ENCODE measurements around the gene ACLY. TPM values are rescaled to one million over a fixed set of nuclear protein-coding genes. Genes with fewer than 3 reads are reported as not detected.

Gene ACLY
- 10 to 100 TPM; 16.6 to 95.9 (median 33.6) TPM for total RNA-seq
- long read RNA-seq, partial matches to known transcripts: 2 of 4 reads
- long read RNA-seq, other reads (novel, unspliced or antisense): 2 of 4 reads

DNA sequence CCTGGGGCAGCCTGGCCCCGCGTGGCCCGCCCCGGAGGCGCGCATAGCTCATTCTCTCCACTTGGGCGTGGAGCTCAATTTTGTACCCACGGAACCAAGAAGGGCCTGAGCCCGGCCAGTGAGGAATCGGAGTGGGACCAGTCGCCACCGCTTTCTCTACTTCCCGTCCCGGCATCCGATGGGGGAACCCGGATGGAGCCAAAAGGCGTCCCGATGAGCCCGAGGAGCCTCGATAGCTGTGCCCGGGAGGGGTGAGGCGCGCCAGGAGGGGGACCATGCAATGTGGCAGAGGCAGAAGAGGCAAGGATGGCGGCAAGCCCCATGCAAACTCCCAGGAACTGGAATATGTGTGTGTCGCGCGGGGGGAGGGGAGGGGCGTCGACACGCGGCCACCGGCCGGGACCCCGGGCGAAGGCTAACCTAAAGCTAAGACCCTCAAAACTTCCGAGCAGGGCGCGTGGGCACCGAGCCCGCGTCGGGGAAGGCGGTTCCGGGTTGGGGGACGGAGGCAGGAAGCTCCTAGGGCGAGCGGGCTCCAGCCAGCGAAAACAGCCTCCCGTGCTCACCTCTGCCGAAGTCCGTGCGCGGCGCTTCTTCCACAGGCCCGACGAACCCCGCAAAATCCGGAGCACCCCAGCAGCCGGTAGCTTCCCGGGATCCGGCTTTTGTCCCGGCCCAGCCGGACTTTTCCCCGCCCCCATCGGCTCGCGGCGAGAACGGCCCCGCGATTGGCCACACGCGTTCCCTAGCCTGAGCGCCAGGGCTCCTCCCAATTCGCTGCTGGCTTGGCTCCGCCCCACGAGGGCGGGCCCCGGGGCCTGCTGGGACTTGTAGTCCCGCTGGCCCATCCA lies at the start of gene ACLY:
Gene ACLY, minus strand, starts transcription at position 638 of the 851 bp plus-strand sequence. CDS start 5,078 bp downstream, outside the sequence.
- Histone ChIP-seq H3K4me1 (peaks cover 0 to 37% (median 16%) of the 10 kb centered on the region in 4 donors), H3K27me3 (no peaks in the 10 kb centered on the region), H3K4me3 (peak within 1 kb of the TSS; percentile 84 to 98 (median 94)), H3K9me3 (no peaks in the 10 kb centered on the region), H3K36me3 (peaks cover 0 to 1% (median 0%) of the 10 kb centered on the region in 4 donors), H3K27ac (peak within 1 kb of the TSS; percentile 68 to 87 (median 86))
- WGBS (ENCODE audit: insufficient coverage, low coverage, low lambda C conversion rate, missing lambda C conversion rate): 2% methylated on average over 19 of the region's 80 CpGs
- intact Hi-C loops (cut with DNase I): no loop called here
- ATAC-seq (peak; percentile 87 to 95 (median 90)), DNase-seq (peak; percentile 98)
- TF ChIP-seq, protein P1, sequence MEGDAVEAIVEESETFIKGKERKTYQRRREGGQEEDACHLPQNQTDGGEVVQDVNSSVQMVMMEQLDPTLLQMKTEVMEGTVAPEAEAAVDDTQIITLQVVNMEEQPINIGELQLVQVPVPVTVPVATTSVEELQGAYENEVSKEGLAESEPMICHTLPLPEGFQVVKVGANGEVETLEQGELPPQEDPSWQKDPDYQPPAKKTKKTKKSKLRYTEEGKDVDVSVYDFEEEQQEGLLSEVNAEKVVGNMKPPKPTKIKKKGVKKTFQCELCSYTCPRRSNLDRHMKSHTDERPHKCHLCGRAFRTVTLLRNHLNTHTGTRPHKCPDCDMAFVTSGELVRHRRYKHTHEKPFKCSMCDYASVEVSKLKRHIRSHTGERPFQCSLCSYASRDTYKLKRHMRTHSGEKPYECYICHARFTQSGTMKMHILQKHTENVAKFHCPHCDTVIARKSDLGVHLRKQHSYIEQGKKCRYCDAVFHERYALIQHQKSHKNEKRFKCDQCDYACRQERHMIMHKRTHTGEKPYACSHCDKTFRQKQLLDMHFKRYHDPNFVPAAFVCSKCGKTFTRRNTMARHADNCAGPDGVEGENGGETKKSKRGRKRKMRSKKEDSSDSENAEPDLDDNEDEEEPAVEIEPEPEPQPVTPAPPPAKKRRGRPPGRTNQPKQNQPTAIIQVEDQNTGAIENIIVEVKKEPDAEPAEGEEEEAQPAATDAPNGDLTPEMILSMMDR (IDR thresholded peaks at IDR 0.05): no peak
- peak; percentile 90 for TF ChIP-seq POLR2A (IDR thresholded peaks at IDR 0.05)

DNA sequence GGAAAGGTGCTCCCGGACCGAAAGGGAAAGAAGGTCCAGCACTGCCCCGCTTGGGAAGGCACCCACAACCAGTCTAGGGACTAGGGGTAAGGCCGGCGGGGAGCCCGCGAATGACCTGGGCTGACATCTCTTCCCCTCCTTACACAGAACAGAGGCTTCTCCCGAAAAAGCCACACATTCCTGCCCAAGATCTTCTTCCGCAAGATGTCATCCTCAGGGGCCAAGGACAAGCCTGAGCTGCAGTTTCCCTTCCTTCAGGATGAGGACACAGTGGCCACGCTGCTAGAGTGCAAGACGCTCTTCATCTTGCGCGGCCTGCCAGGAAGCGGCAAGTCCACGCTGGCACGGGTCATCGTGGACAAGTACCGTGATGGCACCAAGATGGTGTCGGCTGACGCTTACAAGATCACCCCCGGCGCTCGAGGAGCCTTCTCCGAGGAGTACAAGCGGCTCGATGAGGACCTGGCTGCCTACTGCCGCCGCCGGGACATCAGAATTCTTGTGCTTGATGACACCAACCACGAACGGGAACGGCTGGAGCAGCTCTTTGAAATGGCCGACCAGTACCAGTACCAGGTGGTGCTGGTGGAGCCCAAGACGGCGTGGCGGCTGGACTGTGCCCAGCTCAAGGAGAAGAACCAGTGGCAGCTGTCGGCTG lies 49.3 kb upstream of the ACLY start:
- 80% methylated on average over 2 of the region's 37 CpGs for WGBS (ENCODE audit: insufficient coverage, low coverage, low lambda C conversion rate, missing lambda C conversion rate)
- H3K36me3 ChIP-seq: peaks cover 0 to 14% (median 7%) of the 10 kb centered on the region in 4 donors
- peak in 1 of 3 donors; percentile 59 for DNase-seq
- ATAC-seq: no peak
- H3K9me3 ChIP-seq: no peaks in the 10 kb centered on the region
- peak overlapping the region in 1 of 3 donors; percentile 81 for H3K27ac ChIP-seq
- no peaks in the 10 kb centered on the region for H3K27me3 ChIP-seq
- peaks cover 0 to 26% (median 9%) of the 10 kb centered on the region in 4 donors for H3K4me1 ChIP-seq
- intact Hi-C loops (cut with DNase I): loop anchor here (10.0 kb wide), 1 partner anchor 57 kb away; the partner anchor contains the start of gene NKIRAS2 (in 2 of the 2)
- peak overlapping the region in 1 of 3 donors; percentile 75 for H3K4me3 ChIP-seq
- TF ChIP-seq, protein P1 (IDR thresholded peaks at IDR 0.05): no peak

DNA sequence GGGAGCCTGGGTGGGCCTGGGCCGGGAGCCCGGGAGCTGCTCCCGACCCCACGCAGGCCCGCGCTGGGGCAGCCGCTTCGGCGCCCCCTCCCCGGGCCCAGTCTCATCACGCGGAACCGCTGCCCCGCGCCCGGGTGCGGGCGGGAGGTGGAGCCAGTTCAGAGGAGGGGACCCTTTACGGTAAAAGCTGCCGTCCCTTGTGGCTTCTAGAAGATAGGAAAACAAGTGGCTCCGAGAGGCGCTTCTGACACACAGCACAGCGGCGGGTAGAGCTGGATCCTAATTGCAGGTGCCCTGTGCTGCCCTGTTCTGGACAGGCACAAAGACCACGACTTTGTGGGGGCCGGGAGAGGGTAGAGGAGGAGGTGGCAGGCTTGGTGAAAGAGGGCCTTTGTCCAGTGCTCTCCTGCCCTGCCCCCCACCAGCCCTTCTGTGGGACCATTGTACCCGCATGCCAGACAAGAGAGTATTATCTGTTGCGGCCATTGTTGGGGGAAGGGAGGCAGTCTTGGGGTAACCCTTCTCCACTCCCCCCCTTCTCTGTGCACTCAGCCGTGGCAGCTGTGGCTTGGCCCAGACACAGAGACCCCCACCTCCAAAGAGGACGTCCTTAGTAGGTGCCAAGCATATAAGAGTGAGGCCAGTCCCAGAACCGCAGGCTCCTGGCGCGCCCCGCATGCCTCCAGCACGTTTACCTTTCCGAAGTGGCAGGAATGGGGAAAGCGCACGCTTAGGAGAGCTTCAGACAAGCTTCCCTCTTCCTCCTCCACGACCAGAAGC lies 48.6 kb upstream of the ACLY start:
- 0% methylated on average over 3 of the region's 39 CpGs for WGBS (ENCODE audit: insufficient coverage, low coverage, low lambda C conversion rate, missing lambda C conversion rate)
- intact Hi-C loops (cut with DNase I): loop anchor here (10.0 kb wide), 1 partner anchor 57 kb away; the partner anchor contains the start of gene NKIRAS2 (in 2 of the 2)
- peaks cover 0 to 12% (median 6%) of the 10 kb centered on the region in 4 donors for H3K36me3 ChIP-seq
- TF ChIP-seq, protein P1 (IDR thresholded peaks at IDR 0.05): no peak
- TF ChIP-seq POLR2A (IDR thresholded peaks at IDR 0.05): no peak
- H3K4me1 ChIP-seq: peaks cover 0 to 19% (median 4%) of the 10 kb centered on the region in 4 donors
- no peaks in the 10 kb centered on the region for H3K9me3 ChIP-seq
- H3K27ac ChIP-seq: peak overlapping the region; percentile 61 to 81 (median 74)
- H3K4me3 ChIP-seq: peak overlapping the region; percentile 75 to 95 (median 78)
- ATAC-seq (peak; percentile 0 to 5 (median 2)), DNase-seq (peak in 2 of 3 donors; percentile 35 to 55)
- H3K27me3 ChIP-seq: no peaks in the 10 kb centered on the region
